HG02981 (cell line): ENCODE measurements around the gene XPC.

Source experiments
- ATAC-seq: cut with Tn5 transposase; IDR thresholded peaks from one replicate; pipeline ENCODE4 v1.9.1; 2021; ENCODE audit warnings: mild to moderate bottlenecking, moderate library complexity; ENCODE audit not compliant: unreplicated experiment

The XPC gene

DNA sequence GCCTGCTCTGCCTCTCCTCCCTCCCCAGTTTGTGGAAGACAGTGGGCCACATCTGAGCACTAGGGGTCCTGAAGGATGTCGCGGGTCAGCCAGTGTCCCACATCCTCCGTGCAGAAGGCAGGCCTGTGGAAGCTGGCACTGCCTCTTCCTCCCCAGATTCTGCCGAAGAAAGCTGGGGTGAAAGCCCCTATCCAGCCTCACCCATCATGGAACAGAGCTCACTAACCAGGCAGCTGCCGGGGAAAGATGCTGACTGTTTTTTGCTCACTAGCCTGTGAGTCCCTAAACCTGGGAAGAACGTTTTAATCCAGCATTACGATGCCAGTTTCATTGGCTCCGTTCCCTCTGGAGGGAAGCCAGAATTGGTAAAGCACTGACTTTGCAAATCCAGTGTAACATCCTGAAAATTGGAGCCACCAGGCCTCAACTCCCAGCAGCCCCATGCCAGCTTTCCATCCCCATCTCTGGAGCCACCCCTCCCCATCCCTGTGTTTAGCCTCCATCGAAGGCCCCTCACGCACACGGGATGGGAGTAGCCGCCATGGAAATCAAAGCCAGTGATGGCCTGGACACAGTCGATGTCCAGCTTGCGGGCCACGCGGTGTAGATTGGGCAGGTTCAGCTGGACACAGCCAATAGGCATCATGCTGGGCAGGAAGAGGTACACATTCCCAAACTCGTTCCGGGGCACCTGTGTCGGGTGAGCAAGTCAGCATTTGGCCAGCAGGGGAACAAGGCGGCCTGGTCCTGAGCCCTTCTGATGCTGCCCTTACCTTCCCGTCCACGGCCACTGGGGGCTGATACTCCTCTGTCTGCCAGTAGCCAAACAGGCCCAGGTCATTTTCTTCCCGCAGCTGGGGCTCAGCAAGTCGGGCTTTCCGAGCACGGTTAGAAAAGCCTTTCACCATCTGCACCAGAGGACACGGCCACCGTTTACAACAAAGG lies 30.1 kb downstream of the XPC start:
- ATAC-seq, result no peak

DNA sequence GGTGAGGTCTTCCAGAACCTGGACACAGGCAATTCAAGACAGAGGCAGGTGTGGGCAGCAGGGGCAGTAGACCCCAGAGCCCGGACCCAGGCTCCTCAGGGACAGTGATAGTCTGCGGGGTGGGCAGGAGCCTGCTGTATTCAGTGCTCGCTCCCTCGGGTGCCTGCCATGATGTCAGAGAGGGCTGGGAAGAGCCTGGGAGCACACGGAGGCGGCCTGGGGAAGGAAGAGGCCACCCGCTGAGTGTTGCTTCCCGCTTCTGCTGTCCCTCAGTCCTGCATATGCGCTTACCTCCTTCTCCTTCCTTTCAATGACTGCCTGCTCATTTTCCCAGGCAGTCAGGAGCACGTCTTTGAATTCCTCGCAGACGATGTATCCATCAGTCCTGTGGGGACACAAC lies 30.8 kb downstream of the XPC start:
- no peak for ATAC-seq

DNA sequence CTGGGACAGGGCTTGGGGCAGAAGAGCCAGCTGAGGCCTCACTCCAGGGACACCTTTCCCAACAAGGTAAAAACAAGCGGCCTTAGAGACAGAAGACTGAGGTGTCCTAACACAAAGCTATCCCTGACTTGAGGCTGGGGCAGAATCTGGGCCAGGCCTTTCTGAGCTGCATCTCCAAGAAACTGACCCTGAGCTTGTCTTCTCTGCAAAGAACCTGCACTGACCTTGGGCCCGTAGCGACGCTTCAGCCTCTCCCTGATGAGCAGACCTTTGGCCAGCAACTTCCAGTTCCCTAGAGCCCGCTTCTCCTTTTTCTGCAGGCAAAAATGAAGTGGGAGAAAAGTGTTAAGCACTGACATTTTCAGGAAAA lies 31.4 kb downstream of the XPC start:
- no peak for ATAC-seq

DNA sequence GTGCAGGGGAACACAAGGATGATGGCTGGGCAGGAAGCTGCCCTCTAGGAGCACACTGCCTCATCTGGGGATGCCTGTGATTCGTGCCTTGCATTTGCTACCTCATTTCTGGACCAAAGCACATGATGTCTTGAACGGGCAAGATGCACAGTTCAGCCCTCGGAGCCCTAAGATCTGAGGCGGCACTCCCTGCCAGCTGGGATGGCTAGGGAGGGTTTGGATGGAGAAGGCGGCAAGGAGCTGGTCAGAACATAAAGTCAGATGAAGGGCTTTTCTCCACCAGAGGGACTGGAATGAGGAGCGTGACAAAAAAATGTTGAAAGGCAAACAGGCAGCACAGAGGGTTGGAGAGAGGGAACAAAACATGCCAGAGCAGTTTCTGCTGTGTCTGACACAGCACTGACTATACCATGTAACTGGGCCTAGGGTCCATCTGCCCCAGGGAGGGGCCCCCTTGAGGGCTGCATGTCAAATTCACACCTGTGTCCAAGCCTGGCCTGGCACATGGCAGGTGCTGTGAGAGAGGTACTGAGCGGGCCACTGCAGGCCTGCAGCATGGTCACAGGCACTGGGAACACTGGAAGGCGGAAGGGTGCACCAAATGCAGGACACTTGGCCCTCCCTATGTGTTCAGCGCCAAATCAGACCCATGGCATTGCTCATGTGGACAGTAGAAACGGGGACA lies 31.9 kb downstream of the XPC start:
- no peak for ATAC-seq

DNA sequence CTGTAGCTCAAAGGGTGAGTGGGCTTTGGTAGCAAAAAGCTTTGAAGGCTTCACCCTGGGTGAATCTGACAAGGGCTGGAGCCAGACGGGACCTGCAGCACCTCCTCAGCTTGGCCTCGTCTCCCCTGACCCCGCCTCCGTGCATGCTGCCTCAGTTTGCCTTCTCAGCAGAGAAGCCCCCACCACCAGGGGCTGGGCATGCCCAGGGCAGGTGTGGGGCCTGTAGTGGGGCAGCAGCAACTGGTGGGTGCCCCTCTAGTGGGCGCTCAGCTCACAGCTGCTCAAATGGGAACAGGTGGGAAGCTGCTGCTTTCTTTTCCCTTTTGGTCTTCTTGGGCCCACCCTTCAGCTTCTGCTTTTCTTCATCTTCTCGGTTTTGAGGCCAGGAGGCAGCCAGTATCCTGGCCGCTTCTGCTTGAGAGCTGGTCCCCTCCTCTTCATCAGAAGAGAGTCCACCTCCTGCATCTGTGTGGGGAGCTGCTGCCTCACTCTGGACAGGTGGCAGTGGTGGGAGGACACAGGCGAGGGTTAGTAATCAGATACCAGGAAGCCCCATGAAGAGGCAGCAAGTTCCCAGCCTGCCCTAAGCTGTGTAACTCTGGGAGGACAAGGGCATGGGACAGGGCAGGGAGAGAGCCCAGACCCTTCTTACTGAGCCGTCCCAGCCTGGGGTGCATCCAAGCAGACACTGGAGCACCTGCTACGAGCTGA lies 32.6 kb downstream of the XPC start:
- no peak for ATAC-seq

DNA sequence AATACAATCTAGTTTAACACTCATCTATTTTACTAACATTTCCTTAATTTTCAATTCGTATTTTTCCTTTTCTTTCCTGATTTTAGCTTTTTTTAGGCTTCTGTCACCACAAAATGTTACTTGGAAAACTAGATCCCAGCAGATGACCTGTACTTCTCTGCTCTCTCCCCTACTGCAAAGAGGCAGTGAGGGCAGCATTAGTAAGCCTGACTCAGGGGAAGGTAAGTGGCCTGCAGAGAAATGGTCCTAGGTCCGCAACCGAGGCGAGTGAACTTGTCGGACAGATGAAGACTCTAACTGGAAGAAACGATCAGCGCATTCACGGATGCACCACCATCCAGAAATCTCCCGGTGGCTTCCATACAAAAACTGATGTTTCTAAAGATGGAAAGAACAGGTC lies 33.2 kb downstream of the XPC start:
- no peak for ATAC-seq

DNA sequence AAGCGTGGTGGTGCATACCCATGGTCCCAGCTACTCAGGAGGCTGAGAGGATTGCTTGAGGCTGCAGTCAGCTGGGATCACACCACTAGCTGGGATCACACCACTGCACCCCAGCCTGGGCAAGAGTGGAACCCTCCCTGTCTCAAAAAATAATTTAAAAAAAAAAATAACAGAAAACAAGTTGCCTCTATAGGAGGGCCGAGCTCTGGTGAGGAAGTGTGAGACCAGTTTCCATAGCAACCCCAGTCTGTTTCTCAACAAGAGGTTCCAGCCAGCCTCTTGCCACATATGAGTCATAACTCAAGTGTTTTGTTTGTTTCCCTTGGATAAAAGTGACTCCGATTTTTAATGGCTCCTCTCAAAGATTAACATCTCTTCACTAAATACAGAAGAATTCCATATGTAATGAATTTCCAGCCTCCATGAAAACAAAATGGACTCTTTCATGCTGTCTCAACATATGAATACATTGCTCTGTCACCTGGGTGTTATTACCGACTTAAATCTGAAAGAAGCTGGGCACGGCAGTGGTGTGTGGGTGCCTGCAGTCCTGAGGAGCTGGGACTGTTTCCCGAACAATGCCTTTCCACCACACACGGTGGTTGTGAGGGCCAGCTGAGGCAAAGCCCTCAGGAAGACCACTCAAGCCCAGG lies 33.9 kb downstream of the XPC start:
- ATAC-seq, result peak; percentile 95

DNA sequence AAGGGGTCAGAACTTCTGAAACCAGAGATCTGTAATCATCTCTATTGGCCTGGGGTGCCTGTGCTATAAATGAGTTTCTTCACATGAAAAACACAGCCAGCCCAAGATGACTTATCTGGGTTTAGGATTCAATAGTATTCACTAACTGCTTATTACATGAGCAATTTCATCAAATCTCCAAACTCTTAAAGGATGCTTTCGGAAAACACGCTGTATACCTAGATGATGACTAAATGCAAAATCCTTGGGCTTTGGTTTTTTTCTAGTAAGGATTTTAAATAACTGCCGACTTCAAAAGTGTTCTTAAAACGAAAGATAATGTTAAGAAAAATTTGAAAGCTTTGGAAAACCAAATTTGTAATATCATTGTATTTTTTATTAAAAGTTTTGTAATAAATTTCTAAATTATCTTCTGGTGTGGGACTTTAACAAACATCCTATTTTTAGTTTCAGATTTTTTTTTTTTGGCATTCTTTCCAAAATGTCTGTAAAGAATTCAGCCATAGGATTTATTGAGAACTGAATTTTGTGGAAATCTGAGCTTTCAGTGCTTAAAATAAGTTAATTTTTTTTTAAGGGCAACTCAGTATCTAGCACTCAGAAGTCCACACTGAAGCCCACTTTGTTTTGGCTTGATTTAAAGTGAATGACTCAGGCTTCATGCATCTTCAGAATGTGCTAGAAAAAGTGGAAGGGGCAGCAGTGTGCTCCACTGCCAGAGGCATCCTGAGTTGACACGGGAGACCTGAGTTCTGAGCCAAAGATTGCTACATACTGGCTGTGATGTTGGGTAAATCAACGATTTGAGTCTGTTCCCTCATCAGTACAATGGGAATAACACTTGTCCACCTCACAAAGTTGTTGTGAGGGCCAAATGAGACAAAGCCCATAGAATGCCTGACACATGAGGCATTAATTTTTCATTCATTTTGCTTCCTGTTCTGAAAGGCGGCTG lies 34.9 kb downstream of the XPC start:
- no peak for ATAC-seq

DNA sequence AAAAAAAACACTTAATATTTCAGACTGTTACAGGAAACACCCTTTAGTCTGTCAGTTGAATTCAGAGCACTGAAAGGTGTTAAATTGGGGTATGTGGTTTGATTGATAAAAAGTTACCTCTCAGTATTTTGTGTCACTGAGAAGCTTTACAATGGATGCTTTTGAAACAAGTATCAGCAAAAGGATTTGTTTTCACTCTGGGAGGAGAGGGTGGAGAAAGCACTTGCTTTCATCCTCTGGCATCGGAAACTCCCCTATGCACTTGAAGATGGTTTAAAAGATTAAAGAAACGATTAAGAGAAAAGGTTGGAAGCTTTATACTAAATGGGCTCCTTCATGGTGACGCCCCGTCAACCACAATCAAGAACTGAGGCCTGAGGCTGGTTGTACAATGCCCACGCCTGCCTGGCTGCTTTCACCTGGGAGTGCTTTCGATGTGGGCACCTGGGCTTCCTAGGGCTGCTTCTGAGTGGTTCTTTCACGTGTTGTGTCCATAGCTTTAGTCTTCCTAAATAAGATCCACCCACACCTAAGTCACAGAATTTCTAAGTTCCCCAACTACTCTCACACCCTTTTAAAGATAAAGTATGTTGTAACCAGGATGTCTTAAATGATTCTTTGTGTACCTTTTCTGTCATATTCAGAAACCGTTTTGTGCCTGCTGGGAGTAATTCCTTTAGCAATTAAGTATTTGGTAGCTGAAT lies 35.7 kb downstream of the XPC start:
- ATAC-seq, result no peak

DNA sequence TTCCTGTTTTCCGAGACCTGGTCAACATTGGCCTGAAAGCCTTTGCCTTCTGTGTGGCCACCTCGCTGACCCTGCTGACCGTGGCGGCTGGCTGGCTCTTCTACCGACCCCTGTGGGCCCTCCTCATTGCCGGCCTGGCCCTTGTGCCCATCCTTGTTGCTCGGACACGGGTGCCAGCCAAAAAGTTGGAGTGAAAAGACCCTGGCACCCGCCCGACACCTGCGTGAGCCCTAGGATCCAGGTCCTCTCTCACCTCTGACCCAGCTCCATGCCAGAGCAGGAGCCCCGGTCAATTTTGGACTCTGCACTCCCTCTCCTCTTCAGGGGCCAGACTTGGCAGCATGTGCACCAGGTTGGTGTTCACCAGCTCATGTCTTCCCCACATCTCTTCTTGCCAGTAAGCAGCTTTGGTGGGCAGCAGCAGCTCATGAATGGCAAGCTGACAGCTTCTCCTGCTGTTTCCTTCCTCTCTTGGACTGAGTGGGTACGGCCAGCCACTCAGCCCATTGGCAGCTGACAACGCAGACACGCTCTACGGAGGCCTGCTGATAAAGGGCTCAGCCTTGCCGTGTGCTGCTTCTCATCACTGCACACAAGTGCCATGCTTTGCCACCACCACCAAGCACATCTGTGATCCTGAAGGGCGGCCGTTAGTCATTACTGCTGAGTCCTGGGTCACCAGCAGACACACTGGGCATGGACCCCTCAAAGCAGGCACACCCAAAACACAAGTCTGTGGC lies 36.6 kb downstream of the XPC start:
- no peak for ATAC-seq

DNA sequence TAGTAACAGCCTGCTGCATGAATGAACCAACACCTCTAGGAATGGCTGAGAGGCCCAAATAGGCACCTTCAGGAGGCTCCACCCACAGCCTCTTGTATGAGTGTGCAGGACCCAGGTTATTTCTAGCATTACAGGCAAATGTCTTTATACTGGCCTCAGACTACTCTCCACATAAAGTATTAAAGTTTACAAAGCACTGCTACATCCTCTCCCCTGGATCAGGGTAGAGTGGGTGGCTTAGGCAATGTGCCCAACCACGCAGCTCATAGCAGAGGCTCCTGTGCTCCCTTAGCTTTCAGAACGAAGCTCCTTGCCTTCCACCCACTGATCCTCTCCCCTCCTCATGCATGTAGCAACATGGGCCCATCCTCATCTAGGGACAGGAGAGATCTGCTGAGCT lies 37.3 kb downstream of the XPC start:
- no peak for ATAC-seq

DNA sequence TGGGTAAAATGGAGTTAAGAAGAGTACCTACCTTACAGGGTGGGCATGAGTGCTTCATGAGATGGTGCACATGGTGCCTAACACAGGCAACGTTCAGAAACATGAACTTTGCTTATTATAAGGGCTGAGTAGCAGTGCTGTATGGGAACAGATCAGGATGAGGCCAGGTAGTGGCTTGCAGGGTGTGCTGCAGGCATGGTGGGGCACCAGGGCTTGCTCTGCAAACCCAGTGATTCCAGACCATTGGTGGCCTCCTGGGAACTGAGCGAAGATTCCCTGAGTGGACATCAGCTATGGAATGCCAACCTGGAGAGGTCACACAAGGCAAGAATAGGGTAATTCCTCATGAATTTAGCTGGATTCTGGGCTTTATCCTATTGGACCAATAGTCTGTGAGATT lies 37.7 kb downstream of the XPC start:
- no peak for ATAC-seq

DNA sequence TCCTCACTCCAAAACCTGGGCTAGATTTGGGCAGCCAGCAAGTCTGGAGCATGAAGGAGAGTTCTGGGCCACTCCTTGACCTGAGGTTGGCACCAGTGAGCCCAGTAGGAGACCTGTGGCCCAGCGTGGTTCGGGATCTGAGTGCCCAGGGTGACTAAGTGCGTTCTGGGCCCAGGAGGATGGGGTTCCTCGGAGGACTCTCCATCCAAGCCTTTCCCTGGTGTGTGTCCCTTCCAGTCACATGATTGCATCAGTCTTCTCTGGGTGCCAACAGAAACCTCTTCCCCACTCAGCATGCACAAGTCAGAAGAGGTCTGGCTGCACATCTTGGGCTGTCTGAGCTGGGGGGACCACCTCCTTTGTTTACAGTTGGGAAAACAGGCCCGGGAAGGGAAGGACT lies 38.6 kb downstream of the XPC start:
- ATAC-seq, result no peak

DNA sequence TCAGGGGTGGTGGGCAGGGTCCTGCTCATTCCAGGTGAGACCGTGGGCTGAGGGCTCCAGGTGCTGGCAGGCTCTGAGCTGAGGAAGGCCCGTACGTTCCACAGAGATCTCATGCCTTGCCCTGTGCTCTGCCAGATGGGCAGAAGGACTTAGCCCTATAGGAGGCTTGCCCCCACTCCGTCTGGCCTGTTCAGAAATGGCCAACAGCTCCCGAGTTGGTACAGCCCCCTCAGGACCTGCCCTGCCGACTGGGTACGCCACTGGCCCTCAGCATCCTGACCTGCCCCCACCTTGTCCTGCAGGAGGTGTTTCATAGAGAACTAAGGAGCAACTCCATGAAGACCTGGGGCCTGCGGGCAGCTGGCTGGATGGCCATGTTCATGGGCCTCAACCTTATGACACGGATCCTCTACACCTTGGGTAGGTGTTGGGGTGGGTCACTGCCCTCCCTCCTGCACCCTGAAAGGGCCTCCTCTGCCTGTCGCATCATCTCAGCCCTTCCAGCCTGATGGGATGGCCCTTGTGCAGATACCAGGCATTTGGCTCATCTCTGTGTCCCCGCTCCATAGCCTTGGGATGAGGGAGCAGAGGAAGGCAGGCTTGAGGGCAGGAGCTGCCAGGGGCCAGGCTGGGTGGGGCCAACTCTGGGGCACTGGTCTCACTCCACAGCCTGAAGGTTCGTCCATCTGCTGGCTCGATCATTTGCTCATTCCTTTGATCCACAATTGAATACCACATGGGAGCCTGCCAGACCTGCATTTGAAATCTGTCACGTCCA lies 39.3 kb downstream of the XPC start:
- ATAC-seq, result no peak

DNA sequence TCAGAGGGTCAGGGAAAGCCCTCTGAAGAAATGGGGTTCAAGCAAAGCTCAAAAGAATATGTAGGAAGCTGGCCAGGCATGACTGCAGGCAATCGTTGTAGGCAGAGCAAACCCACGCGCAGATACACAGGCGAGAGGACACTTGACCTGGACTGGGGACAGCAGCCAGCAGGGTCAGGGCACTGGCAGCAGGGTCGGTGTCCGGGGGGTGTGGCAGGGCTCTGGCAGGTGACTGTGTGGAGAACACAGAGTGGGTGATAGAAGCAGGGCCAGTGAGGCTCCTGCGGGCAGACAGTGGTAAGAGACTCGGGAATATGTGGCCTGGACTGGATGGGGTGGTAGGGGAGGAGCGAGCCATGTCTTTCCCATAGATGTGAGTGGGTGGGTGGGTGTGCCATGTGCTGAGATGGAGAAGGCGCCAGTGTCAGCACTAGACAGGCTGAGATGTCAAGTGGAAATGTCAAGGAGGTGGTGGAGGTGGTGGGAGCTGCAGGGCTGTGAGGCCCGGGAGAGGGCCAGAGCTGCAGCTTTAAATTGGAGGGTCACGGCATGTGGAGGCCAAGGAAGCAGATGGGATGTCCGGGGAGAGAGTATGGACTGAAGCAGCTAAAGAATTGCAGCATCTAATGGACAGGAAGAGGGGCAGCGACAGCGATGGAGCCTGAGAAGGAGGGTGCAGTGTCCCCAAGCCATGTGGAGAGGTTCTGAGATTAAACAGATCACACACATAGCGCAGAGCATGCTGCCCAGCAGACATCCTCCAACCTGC lies 40.1 kb downstream of the XPC start:
- no peak for ATAC-seq

DNA sequence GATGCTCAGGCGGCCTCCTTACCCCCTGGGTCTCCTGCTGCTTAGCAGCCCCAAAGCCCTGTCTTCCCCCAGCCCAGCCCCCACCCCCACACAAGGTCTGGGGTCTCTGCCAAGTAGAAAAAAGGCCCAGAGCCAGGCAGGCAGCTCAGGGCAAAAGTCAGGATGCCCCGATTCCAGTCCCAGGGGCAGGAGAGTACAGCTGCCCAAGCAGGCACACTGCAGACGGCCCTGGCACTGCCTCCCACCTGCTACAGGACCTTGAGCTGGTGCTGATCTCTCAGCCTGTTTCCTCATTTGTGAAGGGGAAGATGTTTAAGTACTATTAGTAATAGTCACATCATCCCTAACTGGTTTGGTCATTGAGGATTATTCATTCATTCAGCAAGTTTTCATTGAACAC lies 41.0 kb downstream of the XPC start:
- ATAC-seq, result no peak

DNA sequence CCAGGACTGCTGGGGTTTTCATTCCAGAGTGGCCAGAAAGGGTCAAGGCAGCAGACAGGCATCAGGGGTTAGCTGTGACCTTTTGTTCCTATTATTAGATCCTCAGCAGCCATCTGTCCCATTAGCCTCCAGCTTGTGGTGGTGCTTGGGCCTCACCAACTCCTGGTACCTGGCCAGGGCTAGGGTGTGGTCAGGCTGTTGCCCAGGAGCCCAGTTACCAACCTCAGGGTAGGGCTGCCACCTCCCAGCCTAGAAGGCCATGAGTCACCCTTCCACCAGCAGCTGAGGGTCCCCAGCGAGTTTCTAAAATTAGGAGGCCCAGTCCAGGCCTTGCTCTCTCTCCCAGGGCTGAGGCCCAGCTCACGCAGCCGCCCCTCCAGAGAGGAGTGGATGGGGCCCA lies 41.4 kb downstream of the XPC start:
- ATAC-seq, result no peak
